HepG2 (cell line): Measurements from ENCODE around the gene AP3D1. TPM values are rescaled to one million over a fixed set of nuclear protein-coding genes. Genes with fewer than 3 reads are reported as not detected.
A peak's percentile ranks its signal among the peaks of the same experiment; 100 is the strongest.

Experiments used
- ARNT2 ChIP-seq: sonication (generic); formaldehyde crosslinking; IDR thresholded peaks from 2 replicates; pipeline ENCODE4 v1.8.0; 2022; ENCODE audit warnings: mild to moderate bottlenecking, low read depth, missing genetic modification reagents, moderate library complexity
- RAD21 ChIP-seq: fragments of 450-650 bp; formaldehyde crosslinking; IDR thresholded peaks from 2 replicates; pipeline ENCODE4 v1.5.0; 2020; ENCODE audit warnings: mild to moderate bottlenecking
- SRSF1 ChIP-seq: fragments of 200-400 bp; formaldehyde crosslinking; optimal IDR thresholded peaks from 2 replicates; pipeline ENCODE3; 2017; ENCODE audit warnings: mild to moderate bottlenecking, low read depth, low read length, moderate library complexity
- ZC3H4 ChIP-seq: sonication (generic); formaldehyde crosslinking; IDR thresholded peaks from 2 replicates; pipeline ENCODE4 v1.4.0; 2020; ENCODE audit warnings: missing genetic modification reagents, borderline replicate concordance
- ZMAT3 ChIP-seq: sonication (generic); formaldehyde crosslinking; conservative IDR thresholded peaks from 2 replicates; pipeline ENCODE4 v1.7.0; 2021; ENCODE audit warnings: missing genetic modification reagents
- ZNF552 ChIP-seq: sonication (generic); formaldehyde crosslinking; IDR thresholded peaks from 2 replicates; pipeline ENCODE4 v1.9.0; 2022; ENCODE audit warnings: missing genetic modification reagents, mild to moderate bottlenecking, borderline replicate concordance
- ZNF891 ChIP-seq: sonication (generic); formaldehyde crosslinking; IDR thresholded peaks from 2 replicates; pipeline ENCODE4 v1.5.0; 2020; ENCODE audit warnings: mild to moderate bottlenecking, missing genetic modification reagents
- polyA plus RNA-seq, 8 experiments: library from polyadenylated mRNA; depleted of rRNA in 3 of 8; stranded (reverse) in 7 of 8; unstranded in 1 of 8; fragments of >200 nt; fragmentation: Illumina TruSeq in 4 of 8; extraction: Trizol in 4 of 8; gene quantifications; 2 replicates each; pipeline versions ENCODE4 v1.2.1 to v1.2.3, GENCODE V29; 2011 to 2016; ENCODE audit warnings: low read depth in 4 of 8, missing spikeins in 1 of 8, mixed read lengths in 1 of 8; ENCODE audit not compliant: insufficient read depth in 1 of 8
- total RNA-seq, 5 experiments: library from RNA; depleted of rRNA; stranded (reverse); fragments of >200 nt; fragmentation: Illumina TruSeq; extraction: Trizol; gene quantifications; 2 replicates each; pipeline ENCODE4 v1.2.3, GENCODE V29; 2016; ENCODE audit warnings: low read depth in 1 of 5
- TF ChIP-seq, protein P1 (sequence below), 2 experiments: fragments of 450-650 bp in 1 of 2; sonication (generic) in 1 of 2; formaldehyde crosslinking in 1 of 2; IDR thresholded peaks; 2 replicates each; pipeline versions ENCODE4 v1.6.1 to v1.8.0; 2016 to 2022; ENCODE audit warnings: antibody characterized with exemption in 1 of 2, mild to moderate bottlenecking in 1 of 2, missing genetic modification reagents in 1 of 2
- TF ChIP-seq, protein P2 (sequence below): IDR thresholded peaks from 2 replicates; pipeline ENCODE4 v1.4.0; 2020; ENCODE audit warnings: mild to moderate bottlenecking, missing genetic modification reagents
- TF ChIP-seq, protein P3 (sequence below): sonication (generic); formaldehyde crosslinking; IDR thresholded peaks from 2 replicates; pipeline ENCODE4 v1.4.0; 2020; ENCODE audit warnings: low read depth, missing genetic modification reagents

The AP3D1 gene
- total and polyA plus RNA-seq, 2 of the 13 experiments (the other 11 are each of a cell fraction or from before 2014, with no cell fraction given), result 68.0 to 82.6 TPM

DNA sequence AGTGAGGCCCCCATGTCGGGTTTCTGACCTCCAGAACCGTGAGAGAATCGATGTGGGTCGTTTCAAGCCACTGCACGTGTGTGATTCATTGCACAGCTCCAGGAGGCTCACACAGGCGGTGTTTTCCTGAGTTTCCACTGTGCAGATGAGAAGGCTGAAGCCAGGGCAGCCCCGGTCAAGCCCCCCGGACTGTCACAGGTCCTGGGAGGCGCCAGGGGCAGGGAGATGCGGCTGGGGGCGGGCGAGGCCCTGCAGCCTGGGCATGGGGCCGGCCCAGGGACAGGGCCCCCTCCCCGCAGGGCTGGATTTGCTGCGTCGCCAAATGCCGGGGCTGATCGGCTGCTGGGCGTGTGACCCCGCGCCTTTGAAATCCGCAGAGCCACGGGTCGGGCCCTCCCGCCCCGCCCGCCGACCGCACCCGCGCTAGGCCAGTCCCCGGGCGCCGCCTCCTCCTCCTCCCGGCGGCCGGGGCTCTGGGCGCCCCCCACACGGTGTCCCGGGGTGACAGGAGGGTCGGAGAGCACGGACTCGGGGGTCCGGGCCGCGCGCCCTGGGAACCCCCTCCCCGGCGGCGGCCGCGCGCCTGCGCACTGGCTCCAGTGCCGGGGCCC is 90.4 kb downstream of the AP3D1 start (continued):
- TF ChIP-seq, protein P1, sequence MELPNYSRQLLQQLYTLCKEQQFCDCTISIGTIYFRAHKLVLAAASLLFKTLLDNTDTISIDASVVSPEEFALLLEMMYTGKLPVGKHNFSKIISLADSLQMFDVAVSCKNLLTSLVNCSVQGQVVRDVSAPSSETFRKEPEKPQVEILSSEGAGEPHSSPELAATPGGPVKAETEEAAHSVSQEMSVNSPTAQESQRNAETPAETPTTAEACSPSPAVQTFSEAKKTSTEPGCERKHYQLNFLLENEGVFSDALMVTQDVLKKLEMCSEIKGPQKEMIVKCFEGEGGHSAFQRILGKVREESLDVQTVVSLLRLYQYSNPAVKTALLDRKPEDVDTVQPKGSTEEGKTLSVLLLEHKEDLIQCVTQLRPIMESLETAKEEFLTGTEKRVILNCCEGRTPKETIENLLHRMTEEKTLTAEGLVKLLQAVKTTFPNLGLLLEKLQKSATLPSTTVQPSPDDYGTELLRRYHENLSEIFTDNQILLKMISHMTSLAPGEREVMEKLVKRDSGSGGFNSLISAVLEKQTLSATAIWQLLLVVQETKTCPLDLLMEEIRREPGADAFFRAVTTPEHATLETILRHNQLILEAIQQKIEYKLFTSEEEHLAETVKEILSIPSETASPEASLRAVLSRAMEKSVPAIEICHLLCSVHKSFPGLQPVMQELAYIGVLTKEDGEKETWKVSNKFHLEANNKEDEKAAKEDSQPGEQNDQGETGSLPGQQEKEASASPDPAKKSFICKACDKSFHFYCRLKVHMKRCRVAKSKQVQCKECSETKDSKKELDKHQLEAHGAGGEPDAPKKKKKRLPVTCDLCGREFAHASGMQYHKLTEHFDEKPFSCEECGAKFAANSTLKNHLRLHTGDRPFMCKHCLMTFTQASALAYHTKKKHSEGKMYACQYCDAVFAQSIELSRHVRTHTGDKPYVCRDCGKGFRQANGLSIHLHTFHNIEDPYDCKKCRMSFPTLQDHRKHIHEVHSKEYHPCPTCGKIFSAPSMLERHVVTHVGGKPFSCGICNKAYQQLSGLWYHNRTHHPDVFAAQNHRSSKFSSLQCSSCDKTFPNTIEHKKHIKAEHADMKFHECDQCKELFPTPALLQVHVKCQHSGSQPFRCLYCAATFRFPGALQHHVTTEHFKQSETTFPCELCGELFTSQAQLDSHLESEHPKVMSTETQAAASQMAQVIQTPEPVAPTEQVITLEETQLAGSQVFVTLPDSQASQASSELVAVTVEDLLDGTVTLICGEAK (IDR thresholded peaks at IDR 0.05), result no peak
- TF ChIP-seq, protein P1 (CRISPR knock-in tag; IDR thresholded peaks at IDR 0.05), result 0 out of 2 replicates have a peak, but pooled peaks have one; percentile 25
- TF ChIP-seq ZMAT3 (CRISPR knock-in tag), result 0 out of 2 replicates have a peak, but pooled peaks have one; percentile 52
- TF ChIP-seq ZC3H4 (CRISPR knock-in tag), result no peak
- peak; percentile 35; the same call in 1 of the 2 replicates for TF ChIP-seq ARNT2 (CRISPR knock-in tag)
- TF ChIP-seq RAD21, result peak; percentile 40; the same call in 1 of the 2 replicates
- peak; percentile 82 for TF ChIP-seq SRSF1
- TF ChIP-seq, protein P2, sequence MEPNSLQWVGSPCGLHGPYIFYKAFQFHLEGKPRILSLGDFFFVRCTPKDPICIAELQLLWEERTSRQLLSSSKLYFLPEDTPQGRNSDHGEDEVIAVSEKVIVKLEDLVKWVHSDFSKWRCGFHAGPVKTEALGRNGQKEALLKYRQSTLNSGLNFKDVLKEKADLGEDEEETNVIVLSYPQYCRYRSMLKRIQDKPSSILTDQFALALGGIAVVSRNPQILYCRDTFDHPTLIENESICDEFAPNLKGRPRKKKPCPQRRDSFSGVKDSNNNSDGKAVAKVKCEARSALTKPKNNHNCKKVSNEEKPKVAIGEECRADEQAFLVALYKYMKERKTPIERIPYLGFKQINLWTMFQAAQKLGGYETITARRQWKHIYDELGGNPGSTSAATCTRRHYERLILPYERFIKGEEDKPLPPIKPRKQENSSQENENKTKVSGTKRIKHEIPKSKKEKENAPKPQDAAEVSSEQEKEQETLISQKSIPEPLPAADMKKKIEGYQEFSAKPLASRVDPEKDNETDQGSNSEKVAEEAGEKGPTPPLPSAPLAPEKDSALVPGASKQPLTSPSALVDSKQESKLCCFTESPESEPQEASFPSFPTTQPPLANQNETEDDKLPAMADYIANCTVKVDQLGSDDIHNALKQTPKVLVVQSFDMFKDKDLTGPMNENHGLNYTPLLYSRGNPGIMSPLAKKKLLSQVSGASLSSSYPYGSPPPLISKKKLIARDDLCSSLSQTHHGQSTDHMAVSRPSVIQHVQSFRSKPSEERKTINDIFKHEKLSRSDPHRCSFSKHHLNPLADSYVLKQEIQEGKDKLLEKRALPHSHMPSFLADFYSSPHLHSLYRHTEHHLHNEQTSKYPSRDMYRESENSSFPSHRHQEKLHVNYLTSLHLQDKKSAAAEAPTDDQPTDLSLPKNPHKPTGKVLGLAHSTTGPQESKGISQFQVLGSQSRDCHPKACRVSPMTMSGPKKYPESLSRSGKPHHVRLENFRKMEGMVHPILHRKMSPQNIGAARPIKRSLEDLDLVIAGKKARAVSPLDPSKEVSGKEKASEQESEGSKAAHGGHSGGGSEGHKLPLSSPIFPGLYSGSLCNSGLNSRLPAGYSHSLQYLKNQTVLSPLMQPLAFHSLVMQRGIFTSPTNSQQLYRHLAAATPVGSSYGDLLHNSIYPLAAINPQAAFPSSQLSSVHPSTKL (CRISPR knock-in tag), result 0 out of 2 replicates have a peak, but pooled peaks have one; percentile 7
- TF ChIP-seq, protein P3, sequence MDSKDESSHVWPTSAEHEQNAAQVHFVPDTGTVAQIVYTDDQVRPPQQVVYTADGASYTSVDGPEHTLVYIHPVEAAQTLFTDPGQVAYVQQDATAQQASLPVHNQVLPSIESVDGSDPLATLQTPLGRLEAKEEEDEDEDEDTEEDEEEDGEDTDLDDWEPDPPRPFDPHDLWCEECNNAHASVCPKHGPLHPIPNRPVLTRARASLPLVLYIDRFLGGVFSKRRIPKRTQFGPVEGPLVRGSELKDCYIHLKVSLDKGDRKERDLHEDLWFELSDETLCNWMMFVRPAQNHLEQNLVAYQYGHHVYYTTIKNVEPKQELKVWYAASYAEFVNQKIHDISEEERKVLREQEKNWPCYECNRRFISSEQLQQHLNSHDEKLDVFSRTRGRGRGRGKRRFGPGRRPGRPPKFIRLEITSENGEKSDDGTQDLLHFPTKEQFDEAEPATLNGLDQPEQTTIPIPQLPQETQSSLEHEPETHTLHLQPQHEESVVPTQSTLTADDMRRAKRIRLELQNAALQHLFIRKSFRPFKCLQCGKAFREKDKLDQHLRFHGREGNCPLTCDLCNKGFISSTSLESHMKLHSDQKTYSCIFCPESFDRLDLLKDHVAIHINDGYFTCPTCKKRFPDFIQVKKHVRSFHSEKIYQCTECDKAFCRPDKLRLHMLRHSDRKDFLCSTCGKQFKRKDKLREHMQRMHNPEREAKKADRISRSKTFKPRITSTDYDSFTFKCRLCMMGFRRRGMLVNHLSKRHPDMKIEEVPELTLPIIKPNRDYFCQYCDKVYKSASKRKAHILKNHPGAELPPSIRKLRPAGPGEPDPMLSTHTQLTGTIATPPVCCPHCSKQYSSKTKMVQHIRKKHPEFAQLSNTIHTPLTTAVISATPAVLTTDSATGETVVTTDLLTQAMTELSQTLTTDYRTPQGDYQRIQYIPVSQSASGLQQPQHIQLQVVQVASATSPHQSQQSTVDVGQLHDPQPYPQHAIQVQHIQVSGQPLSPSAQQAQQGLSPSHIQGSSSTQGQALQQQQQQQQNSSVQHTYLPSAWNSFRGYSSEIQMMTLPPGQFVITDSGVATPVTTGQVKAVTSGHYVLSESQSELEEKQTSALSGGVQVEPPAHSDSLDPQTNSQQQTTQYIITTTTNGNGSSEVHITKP (CRISPR knock-in tag), result no peak
- peak; percentile 77; the same call in 1 of the 2 replicates for TF ChIP-seq ZNF552 (CRISPR knock-in tag)
- 0 out of 2 replicates have a peak, but pooled peaks have one; percentile 58 for TF ChIP-seq ZNF891
